Stimulated activated CD8-positive, alpha-beta memory T cell treated with anti-CD3 and anti-CD28 coated beads, Interleukin-4, amount 100 ng/mL, for 1 hour (primary cell): ENCODE measurements around the gene IRX2.

Source experiments
- DNase-seq, 2 donors: peaks; one replicate each; pipeline ENCODE4 v3.0.0-alpha.2; 2020; ENCODE audit warnings: low read depth in 2 of 2, low spot score in 1 of 2

The IRX2 gene

GRCh38 chr5:2697446-2698200 lies 53.9 kb downstream of the IRX2 start:
- no peak for DNase-seq

- no peak for DNase-seq
These were observed 54.4 kb downstream of the IRX2 start for GRCh38 chr5:2697041-2697440.
